ENCODE data around the gene BRD9.
"Not testable (repeated sequence)": the region's sequence is repeated elsewhere in the genome, so short reads cannot be mapped to it uniquely, and the experiment has no call there.

Gene BRD9

DNA sequence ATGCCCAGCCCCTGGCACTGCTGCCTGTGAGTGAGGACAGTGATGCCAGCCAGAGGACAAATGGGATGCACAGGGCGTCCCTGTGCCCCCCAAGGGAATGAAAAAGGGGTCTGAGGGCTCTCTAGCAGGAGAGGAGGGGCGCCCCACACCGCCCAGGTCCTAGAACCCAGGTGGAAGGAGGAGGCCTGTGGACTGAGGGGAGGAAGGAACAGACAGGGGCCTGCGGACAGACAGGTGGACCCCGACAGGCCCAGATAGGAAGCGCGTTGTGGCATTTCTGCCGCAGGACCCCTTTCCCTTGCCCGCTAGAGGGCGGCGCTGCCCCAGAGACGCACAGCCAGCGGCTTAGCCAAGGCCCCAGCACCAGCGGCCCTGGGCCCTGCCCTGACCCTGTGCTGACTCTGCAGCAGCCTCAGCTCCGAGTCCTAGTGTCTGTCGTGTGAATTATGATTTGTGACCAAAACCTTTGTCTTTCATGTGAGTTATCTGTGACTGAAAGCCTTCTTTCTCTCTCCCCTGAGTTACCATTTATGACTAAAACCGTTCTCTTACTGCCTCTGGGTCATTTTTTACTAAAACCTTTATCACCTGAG is 30.8 kb upstream of the BRD9 start:
- DNase-seq (ENCODE audit: low spot score): peak; percentile 61
- no peak for FAIRE-seq

DNA sequence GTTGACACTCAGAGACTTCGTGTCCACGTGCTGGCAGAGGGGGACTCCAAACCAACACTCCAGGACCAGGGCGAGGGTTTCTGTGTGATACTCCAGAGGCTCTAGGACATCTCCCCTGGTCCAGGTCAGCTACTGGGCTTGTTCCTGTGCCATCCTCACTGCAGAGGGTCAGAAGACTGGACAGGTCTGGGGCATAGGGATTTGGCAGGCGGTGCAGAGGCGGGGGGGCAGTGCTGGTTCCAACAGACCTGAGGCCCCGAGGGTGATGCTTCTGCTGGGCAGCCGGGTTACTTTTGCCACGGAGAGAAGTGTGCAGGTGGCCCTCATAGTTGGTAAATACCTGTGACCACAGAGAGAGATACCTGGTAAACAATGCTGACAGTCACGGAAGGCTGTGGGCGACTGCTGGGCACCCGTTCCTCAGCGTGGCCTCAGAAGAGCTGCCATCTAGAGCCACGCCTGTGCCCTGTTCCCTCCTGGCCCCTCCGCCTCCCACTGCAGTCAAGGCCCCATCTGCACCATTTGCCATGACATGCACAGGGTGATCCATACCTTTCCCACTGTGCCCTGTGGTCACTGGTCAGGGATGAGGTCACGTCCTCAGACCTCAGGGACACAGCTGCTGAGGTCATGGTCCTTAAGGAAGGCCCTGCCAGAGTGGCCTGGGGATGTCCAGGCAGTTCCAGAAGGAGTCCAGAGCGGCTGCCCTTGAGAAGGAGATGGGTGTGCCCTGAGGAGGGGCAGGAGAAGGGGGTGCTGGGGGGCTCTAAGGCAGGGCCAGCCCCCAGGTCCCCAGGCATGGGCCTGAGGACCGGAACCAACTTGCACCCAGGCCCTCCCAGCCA is 30.1 kb upstream of the BRD9 start:
- no peak for FAIRE-seq

DNA sequence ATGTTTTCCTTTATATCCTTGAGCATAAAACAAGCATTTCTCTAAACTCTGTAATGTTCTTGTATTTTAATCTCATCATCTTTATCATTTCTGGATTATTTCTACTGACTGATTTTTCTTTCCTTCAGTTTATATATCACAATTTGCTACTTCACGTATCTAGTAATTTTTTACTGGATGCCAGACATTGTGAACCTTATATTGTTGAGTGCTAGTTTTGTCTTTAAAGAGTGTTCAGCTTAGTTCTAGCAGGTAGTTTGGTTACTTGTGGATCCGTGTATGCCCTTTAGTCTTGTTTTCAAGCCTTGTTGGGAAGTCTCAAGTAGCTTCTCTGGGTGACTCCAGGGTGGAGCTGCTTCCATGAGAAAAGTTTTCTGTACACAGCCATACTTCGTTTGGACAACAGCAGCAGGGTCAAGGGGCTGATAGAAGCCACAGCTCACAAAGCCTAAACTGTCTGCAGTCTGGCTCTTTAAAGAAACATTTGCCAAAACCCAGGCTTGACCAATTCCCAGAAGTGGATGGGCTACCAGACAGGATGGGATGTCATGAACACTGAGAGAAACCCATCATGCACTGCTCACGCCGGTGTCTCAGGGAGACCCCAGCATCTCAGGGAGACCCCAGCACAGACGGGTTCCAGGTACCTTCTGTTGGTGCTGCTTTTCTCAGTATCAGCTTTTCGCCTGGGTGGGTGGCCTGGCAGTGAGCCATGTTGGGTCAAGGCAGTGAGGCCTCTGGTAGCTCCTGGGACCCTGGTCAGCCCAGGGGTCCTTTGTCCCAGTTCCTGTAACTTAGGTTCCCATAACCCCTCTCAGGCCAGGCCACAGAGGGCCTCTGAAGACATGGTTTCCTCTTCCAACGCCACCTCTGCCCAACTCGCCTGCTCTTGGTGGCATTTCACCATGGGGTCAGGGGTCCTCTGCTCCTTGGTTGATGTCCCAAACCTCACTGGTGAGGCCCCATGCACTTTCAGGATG is 29.1 kb upstream of the BRD9 start:
- no peak for FAIRE-seq

More for the DNA sequence above, 30.1 kb upstream of the BRD9 start:
- no peak for DNase-seq (ENCODE audit: low spot score)

DNA sequence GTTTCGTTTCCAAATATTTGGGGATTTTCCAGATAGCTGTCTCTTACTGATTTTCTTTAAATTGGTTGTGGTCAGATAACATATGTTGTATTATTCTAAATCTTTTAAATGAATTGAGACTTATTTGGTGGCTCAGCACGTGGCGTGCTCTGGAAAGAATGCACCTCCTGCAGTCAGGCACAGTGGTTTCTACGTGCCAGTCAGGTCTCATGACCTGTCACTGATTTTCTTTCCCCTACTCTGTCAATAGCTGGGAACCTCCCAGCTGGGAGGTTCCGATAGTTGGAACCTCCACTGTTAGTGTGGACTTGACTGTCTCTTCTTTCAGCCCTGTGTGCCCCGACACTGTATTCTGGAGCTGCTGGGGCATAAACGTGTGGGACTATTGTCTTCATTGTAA is 27.7 kb upstream of the BRD9 start:
- FAIRE-seq (no peak), DNase-seq (ENCODE audit: low spot score) (no peak)

More for the DNA sequence above, 29.1 kb upstream of the BRD9 start:
- DNase-seq (ENCODE audit: low spot score): no peak

DNA sequence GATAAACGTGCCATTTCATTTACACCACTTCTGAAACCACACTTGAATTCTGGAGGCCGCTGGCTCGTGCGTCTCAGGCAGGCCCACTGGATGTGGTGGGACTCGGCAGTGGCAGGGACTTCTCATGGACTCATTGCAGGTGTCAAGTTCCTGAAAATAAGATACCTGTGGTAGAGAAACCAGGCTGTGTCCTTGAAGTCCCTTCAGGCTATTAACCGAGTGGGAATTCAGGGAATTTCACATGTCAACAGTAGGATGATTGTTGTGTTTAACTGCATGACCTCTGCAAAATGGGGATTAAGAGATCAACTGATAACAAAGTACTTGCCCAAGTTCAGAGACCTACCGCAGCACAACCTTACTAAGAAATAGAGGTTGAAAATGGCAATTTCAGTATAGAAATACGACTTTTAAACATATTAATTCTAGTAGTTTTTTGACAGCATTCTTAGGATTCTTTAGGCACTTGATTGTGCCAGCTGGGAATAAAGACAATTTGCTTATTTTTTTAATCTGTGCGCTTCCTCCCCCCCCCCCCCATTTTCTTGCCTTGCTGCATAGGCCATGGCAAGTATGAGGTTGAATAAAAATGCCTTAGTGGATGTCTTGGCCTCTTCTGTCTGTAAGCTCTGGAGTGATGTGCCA is 26.9 kb upstream of the BRD9 start:
- DNase-seq (ENCODE audit: low spot score) (no peak), FAIRE-seq (no peak)

DNA sequence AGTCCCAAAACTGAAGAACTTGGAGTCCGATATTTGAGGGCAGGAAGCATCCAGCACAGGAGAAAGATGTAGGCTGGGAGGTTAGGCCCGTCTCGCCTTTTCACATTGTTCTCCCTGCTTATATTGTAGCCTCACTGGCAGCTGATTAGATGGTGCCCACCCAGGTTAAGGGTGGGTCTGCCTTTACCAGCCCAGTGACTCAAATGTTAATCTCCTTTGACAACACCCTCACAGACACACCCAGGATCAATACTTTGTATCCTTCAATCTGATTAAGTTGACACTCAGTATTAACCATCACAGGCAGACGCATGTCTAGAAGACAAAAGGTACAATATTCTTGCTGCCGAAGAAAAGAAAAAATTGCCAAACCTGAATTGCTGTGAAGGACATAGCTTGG is 26.1 kb upstream of the BRD9 start:
- FAIRE-seq; DNase-seq (ENCODE audit: low spot score): not testable (repeated sequence)

DNA sequence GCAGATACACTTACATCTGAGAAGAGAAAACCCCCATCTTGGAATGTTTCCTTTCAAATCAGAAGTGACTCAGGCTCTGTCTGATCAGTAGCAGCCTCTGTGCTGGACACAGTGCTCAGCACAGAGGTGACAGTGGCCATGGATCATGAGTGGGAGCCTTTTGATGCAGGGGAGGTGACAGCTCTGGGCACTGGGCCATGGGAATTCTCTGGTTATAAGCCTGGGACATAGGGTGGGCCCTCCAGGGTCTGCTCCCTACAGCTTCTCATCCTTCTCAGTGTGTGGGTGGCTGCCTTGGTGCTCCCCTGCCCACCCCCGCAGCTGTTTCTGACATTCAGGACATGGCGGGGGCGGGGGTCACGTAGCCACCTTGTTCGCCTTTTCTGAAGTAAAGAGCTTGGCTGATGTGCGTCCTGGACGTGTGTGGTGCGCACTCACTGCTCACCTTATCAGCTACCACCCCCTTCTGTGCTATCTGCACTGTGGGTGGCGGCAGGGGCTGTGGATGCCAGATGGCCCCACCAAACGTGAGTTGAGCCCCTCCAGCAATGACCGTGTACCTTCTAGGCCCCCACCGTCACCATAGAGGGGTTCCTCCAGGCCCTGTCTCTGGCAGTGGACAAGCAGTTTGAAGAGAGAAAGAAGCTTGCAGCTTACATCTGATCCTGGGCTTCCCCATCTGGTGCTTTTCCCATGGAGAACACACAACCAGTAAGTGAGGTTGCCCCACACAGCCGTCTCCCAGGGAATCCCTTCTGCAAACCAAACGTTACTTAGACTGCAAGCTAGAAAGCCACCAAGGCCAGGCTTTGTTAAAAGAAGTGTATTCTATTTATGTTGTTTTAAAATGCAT is 24.1 kb upstream of the BRD9 start:
- no peak for DNase-seq (ENCODE audit: low spot score)
- no peak for FAIRE-seq

DNA sequence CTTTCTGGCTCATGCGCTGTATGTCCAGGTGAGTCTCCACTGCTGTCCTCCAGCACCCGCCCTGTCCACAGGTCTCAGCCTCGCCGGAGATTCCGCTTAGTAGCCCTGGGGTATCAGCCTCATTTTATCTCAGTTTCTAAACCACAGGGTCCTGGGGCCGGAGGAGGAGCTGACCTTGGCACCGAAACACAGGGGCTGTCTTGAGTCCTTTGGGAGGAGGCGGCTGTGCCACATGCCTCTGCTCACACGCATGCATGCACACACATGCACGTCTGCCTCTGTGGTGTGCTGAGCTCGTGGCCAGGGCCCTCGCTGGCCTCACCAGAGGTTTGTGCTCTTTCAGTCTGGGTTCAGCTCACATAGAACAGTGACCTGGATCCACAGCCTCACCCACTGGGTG is 23.3 kb upstream of the BRD9 start:
- FAIRE-seq (no peak), DNase-seq (ENCODE audit: low spot score) (no peak)

DNA sequence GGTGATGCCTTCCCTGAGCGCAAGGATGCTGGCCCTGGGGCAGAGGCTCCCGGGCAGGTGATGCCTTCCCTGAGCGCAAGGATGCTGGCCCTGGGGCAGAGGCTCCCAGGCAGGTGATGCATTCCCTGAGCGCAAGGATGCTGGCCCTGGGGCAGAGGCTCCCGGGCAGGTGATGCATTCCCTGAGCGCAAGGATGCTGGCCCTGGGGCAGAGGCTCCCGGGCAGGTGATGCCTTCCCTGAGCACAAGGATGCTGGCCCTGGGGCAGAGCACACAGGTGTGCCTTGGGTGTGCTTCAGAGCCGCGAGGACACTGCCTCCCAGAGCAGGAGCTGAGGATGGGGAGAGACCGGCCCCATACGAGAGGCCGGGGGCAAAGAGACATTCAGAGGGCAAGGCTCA is 22.7 kb upstream of the BRD9 start:
- FAIRE-seq; DNase-seq (ENCODE audit: low spot score): not testable (repeated sequence)

DNA sequence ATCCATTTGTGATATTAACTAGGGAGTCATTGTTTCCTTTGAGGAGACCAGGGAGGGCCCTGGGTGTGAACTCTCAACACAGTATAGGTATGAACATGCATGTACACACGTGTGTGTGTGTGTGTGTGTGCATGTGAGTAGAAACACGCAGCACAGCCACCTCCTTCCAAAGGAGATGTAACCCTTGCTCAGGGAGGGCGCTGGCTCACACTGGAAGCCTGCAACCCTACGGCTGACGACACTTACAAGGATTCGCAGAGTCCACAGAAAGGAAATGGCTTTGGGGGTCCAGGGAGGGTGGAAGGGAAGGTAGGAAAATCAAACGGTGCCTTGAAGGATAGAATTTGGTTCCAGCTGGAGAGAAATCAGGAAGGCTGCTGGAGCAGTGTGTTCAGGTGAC is 22.0 kb upstream of the BRD9 start:
- FAIRE-seq: no peak
- DNase-seq (ENCODE audit: low spot score): no peak

DNA sequence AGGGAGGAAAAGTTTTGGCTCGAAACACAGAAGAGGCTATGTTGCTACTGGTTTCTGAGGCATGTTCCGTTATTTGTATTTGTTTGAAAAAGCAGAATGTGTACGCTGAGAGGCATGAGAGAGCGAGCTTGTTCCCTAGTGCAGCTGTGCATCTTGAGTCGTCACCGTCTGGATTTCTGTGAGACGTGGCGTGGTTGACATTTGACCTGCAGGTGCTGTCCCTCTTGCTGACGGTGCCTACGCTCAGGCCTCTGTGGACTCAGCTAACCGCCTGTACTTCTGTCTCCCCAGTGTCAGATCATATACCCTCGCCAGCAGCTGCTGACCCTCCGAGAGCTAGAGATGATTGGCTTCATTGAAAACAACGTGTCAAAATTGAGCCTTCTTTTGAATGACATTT is 21.6 kb upstream of the BRD9 start:
- FAIRE-seq (no peak), DNase-seq (ENCODE audit: low spot score) (no peak)

DNA sequence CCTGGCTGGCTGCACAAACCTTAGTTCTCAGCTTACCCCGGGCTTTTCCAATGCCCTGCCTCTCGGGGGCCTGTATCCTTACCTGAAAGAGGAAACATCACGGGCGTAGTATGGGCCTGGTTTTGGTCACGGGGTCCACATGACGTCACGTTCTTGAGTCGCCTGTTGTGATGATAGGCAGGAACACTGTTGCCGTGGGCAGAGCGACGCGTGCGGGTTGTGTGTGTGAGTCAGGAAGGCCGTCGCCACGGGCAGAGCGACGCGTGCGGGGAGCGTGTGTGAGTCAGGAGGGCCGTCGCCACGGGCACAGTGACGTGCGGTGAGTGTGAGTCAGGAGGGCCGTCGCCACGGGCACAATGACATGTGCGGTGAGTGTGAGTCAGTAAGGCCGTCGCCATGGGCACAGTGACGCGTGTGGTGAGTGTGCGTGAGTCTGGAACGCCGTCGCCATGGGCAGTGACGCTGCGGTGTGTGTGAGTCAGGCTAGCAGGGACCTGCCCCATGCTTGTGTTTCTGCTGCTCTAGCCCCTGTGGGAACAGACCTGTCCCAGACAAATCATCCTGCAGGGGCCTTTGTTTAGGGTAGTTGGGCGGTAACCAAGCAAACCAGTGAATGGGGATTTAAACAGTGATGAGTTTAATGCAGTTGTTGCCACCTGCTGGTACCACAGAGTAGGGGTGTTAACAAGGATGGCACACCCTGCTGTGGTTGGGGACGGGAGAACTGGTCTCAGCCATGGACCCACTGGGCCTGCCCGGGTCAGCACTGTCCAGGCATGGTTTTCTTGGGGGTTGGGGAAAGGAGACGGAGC is 19.9 kb upstream of the BRD9 start:
- peak; percentile 96 for FAIRE-seq
- peak; percentile 100 for DNase-seq (ENCODE audit: low spot score)

DNA sequence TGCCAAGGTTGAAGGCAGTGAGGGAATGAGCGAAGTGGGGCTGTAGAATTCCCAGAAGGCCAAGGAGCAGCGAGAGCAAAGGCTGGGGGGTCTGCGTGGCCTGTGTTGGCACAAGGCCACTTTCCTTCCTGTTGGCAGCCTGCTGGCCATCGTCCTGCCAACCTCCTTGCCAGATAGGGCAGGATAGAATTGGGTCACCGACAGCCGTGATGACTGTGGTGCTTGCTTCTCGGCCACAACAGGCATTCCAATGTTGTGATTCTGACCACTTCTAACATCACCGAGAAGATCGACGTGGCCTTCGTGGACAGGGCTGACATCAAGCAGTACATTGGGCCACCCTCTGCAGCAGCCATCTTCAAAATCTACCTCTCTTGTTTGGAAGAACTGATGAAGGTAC is 19.0 kb upstream of the BRD9 start:
- peak; percentile 98 for DNase-seq (ENCODE audit: low spot score)
- FAIRE-seq: peak; percentile 94

DNA sequence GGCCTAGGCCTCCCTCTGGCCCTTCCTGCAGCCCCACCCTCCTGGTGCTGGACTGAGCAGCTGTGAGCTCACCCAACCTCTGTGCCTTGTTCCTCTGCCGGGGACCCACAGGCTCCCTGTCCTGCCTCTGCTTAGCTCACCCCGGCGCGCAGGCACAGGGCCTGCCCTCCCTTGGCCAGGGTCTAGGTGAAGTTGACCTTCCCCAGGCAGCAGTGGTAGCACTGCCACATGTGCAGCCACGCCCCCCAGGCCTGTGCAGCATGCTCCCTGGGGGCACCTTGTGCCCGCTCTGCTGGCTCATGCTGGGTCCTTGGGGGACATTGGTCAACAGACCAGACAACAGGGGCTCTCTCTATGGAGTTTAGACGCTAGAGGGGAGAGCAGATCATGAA is 18.2 kb upstream of the BRD9 start:
- DNase-seq (ENCODE audit: low spot score): no peak
- FAIRE-seq: no peak

DNA sequence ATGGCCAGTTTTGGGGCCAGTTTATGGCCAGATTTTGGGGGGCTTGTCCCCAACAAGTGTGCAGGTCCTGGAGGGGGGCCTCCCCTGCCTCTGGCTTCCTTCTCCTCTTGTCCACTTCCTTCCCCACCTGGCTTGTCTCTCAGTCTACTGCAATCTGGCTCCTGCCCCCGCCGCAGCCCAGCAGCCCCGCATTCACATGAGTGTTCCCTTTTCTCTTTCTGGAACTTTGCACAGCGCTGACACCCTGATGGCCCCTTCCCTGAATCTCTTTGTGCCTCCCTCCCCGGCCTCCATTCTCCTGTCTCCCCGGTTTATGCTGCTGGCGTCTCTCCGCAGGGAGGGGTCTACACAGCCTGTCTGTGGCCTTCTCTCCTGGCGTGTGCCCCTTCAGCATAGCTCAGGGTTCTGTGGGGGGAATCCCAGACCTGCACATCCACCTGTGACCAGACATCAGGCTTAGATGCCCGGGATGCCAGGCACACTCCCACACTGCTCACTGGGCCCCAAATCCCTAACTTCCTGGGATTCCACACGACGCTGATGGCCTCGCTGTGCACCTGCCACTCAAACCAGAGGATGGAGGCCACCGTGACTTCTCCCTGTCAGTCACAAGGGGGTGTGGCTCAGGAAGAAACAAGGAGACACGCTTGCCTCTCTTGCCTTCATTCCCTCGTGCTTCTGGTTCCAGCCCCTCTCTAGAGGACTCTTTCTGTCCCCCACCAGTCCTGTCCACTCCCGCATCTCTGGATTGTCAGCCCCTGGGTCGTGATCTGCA is 17.6 kb upstream of the BRD9 start:
- no peak for DNase-seq (ENCODE audit: low spot score)
- FAIRE-seq: no peak

DNA sequence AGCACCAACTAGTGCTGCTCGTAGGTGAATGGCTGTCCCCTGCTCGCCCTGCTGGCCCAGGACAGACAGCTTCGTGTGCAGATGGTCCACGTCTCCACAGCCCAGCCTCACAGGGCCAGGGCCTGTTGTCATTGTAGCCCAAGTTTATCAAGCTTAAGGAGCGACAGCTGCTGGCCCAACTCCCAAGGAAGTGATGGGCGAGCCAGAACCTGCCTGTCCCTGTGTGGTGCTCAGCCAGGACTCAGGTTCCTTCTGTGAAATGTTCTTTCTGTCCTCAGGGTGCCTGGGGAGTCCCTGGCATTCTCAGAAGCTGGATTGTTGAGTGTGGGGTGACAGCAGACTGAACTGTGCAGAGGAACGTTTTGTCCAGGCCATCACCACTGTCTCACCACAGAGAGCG is 16.5 kb upstream of the BRD9 start:
- no peak for FAIRE-seq
- DNase-seq (ENCODE audit: low spot score): no peak

DNA sequence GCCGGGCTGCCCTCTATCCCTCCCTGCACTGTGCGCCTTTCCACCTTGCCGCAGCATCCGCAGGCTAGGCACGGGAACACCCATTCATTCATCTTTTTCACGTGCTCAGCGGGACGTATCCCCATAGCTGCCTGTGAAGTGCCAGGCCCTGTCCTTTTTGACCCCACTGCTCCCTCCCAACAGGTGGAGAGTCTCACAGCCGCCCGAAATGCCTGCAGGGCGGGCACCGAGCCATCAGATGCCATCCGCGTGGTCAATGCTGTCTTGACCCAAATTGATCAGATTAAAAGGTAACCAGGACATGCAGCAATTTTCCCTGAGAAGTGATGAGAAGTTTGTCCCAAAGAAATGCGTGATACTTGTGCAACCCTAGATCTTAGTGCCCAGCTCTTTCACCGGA is 15.6 kb upstream of the BRD9 start:
- DNase-seq (ENCODE audit: low spot score) (no peak), FAIRE-seq (no peak)

DNA sequence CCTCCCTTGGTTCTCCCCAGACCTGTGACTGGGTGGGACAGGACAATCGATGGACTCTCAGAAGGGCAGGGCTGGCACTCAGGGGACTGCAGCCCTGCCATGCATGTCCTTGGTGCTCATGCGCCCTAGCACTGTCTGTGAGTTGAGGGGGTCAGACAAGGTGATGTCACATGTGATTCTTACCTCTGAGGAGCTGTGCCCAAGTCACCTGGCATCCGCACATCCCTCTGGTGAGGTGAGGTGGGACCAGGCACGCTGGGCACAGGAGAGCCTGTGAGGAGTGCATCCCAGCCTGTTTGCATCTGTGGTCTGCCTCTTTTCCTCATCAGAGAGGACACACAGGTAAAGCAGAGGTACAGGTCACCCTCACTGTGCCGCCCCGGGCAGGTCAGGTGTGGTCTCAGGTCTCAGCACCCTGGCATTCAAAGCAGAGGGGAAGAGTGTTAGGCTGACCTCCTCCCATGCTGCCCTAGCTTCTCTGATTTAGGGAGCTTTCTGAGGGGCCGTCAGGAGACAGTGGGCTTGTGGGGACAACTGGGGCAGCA is 14.8 kb upstream of the BRD9 start:
- FAIRE-seq (no peak), DNase-seq (ENCODE audit: low spot score) (no peak)
